ENCODE data around the gene C4BPA.

The C4BPA gene

GRCh38 chr1:207085887-207086286, 18.1 kb upstream of the C4BPA start:
- Histone ChIP-seq H3K9ac (ENCODE audit: low read depth, low read length, poor library complexity, severe bottlenecking) (no peak overlapping the region), H3K9me2 (replicated peaks; ENCODE audit: low read depth, low read length) (no peaks in the 10 kb centered on the region), H3K9me3 (ENCODE audit: insufficient read depth, low read depth, low read length) (no peaks in the 10 kb centered on the region), H3K27me3 (ENCODE audit: insufficient read depth, low read length, poor library complexity, severe bottlenecking) (no peaks in the 10 kb centered on the region), H3F3A (ENCODE audit: low read depth) (no peaks in the 10 kb centered on the region), H3K36me3 (ENCODE audit: insufficient read depth, low read length) (no peaks in the 10 kb centered on the region), H3K4me2 (ENCODE audit: low read depth, low read length, poor library complexity, severe bottlenecking) (no peak overlapping the region), H2AFZ (ENCODE audit: low read length) (no peak overlapping the region), H4K20me1 (ENCODE audit: insufficient read depth, low read length, poor library complexity, severe bottlenecking) (no peaks in the 10 kb centered on the region), H3K4me1 (ENCODE audit: insufficient read depth, low read length, poor library complexity, severe bottlenecking) (no peaks in the 10 kb centered on the region), H3K4me3 (ENCODE audit: low read length, poor library complexity, severe bottlenecking) (no peak overlapping the region), H3K79me2 (ENCODE audit: insufficient read depth, low read length) (no peaks in the 10 kb centered on the region)
- TF ChIP-seq, protein P1, sequence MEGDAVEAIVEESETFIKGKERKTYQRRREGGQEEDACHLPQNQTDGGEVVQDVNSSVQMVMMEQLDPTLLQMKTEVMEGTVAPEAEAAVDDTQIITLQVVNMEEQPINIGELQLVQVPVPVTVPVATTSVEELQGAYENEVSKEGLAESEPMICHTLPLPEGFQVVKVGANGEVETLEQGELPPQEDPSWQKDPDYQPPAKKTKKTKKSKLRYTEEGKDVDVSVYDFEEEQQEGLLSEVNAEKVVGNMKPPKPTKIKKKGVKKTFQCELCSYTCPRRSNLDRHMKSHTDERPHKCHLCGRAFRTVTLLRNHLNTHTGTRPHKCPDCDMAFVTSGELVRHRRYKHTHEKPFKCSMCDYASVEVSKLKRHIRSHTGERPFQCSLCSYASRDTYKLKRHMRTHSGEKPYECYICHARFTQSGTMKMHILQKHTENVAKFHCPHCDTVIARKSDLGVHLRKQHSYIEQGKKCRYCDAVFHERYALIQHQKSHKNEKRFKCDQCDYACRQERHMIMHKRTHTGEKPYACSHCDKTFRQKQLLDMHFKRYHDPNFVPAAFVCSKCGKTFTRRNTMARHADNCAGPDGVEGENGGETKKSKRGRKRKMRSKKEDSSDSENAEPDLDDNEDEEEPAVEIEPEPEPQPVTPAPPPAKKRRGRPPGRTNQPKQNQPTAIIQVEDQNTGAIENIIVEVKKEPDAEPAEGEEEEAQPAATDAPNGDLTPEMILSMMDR (conservative IDR thresholded peaks at IDR 0.05; ENCODE audit: low read length): no peak
- no peak for TF ChIP-seq EZH2phosphoT487 (IDR thresholded peaks at IDR 0.05; ENCODE audit: borderline replicate concordance)

- no peaks in the 10 kb centered on the region for H3K36me3 ChIP-seq (ENCODE audit: insufficient read depth, low read length)
- TF ChIP-seq EZH2phosphoT487 (IDR thresholded peaks at IDR 0.05; ENCODE audit: borderline replicate concordance): no peak
- TF ChIP-seq, protein P1 (conservative IDR thresholded peaks at IDR 0.05; ENCODE audit: low read length): no peak
- H3K79me2 ChIP-seq (ENCODE audit: insufficient read depth, low read length): no peaks in the 10 kb centered on the region
- H3F3A ChIP-seq (ENCODE audit: low read depth): no peaks in the 10 kb centered on the region
- no peak overlapping the region for H3K9ac ChIP-seq (ENCODE audit: low read depth, low read length, poor library complexity, severe bottlenecking)
- H2AFZ ChIP-seq (ENCODE audit: low read length): no peak overlapping the region
- H3K4me3 ChIP-seq (ENCODE audit: low read length, poor library complexity, severe bottlenecking): no peak overlapping the region
- no peaks in the 10 kb centered on the region for H3K4me1 ChIP-seq (ENCODE audit: insufficient read depth, low read length, poor library complexity, severe bottlenecking)
- no peaks in the 10 kb centered on the region for H3K9me3 ChIP-seq (ENCODE audit: insufficient read depth, low read depth, low read length)
- H3K4me2 ChIP-seq (ENCODE audit: low read depth, low read length, poor library complexity, severe bottlenecking): no peak overlapping the region
- H4K20me1 ChIP-seq (ENCODE audit: insufficient read depth, low read length, poor library complexity, severe bottlenecking): no peaks in the 10 kb centered on the region
- no peaks in the 10 kb centered on the region for H3K9me2 ChIP-seq (replicated peaks; ENCODE audit: low read depth, low read length)
- no peaks in the 10 kb centered on the region for H3K27me3 ChIP-seq (ENCODE audit: insufficient read depth, low read length, poor library complexity, severe bottlenecking)
Measured at GRCh38 chr1:207088161-207088560, 15.9 kb upstream of the C4BPA start.

- H3K9ac ChIP-seq (ENCODE audit: low read depth, low read length, poor library complexity, severe bottlenecking): no peak within 1 kb of the TSS
- no peaks in the 10 kb centered on the region for H3K9me3 ChIP-seq (ENCODE audit: insufficient read depth, low read depth, low read length)
- H3F3A ChIP-seq (ENCODE audit: low read depth): no peaks in the 10 kb centered on the region
- TF ChIP-seq, protein P1 (conservative IDR thresholded peaks at IDR 0.05; ENCODE audit: low read length): no peak
- TF ChIP-seq EZH2phosphoT487 (IDR thresholded peaks at IDR 0.05; ENCODE audit: borderline replicate concordance): no peak
- H3K4me1 ChIP-seq (ENCODE audit: insufficient read depth, low read length, poor library complexity, severe bottlenecking): no peaks in the 10 kb centered on the region
- no peak within 1 kb of the TSS for H2AFZ ChIP-seq (ENCODE audit: low read length)
- H3K79me2 ChIP-seq (ENCODE audit: insufficient read depth, low read length): no peaks in the 10 kb centered on the region
- no peak within 1 kb of the TSS for H3K4me2 ChIP-seq (ENCODE audit: low read depth, low read length, poor library complexity, severe bottlenecking)
- no peaks in the 10 kb centered on the region for H3K9me2 ChIP-seq (replicated peaks; ENCODE audit: low read depth, low read length)
- no peaks in the 10 kb centered on the region for H3K36me3 ChIP-seq (ENCODE audit: insufficient read depth, low read length)
- H3K4me3 ChIP-seq (ENCODE audit: low read length, poor library complexity, severe bottlenecking): no peak within 1 kb of the TSS
- H4K20me1 ChIP-seq (ENCODE audit: insufficient read depth, low read length, poor library complexity, severe bottlenecking): no peaks in the 10 kb centered on the region
- H3K27me3 ChIP-seq (ENCODE audit: insufficient read depth, low read length, poor library complexity, severe bottlenecking): no peaks in the 10 kb centered on the region
Measured at GRCh38 chr1:207088701-207089626, 15.1 kb upstream of the C4BPA start, which contains the start of gene C4BPB. Gene C4BPB (plus strand): TSS chr1:207088860. CDS start chr1:207089532, 672 bp downstream.
